Osteoblast (primary cell): Measurements from ENCODE around the gene CXXC1. TPM values are rescaled to one million over a fixed set of nuclear protein-coding genes. Genes with fewer than 3 reads are reported as not detected.

Source experiments
- DNase-seq: peaks from one replicate; pipeline ENCODE4 v3.0.0; 2011; ENCODE audit warnings: low spot score, mixed read lengths; ENCODE audit not compliant: insufficient read length; ENCODE audit errors: missing footprints
- H2AFZ ChIP-seq: 2 replicates; pipeline ENCODE4 v1.6.0; 2011; ENCODE audit warnings: mild to moderate bottlenecking, low read length
- H3K27ac ChIP-seq: 2 replicates; pipeline ENCODE4 v1.5.1; 2011; ENCODE audit warnings: mild to moderate bottlenecking, low read depth, low read length, moderate library complexity
- H3K27me3 ChIP-seq: 2 replicates; pipeline ENCODE4 v1.6.0; 2012; ENCODE audit warnings: mild to moderate bottlenecking, control low read depth, inconsistent platforms, low read length, moderate library complexity; ENCODE audit not compliant: insufficient read depth
- H3K36me3 ChIP-seq: 2 replicates; pipeline ENCODE4 v1.5.1; 2011; ENCODE audit warnings: mild to moderate bottlenecking, low read length, control low read depth, moderate library complexity; ENCODE audit not compliant: insufficient read depth
- H3K4me1 ChIP-seq: 2 replicates; pipeline ENCODE4 v1.5.1; 2011; ENCODE audit warnings: mild to moderate bottlenecking, low read length, control low read depth, moderate library complexity; ENCODE audit not compliant: insufficient read depth
- H3K4me2 ChIP-seq: 2 replicates; pipeline ENCODE4 v1.6.0; 2011; ENCODE audit warnings: mild to moderate bottlenecking, low read length; ENCODE audit not compliant: insufficient read depth
- H3K4me3 ChIP-seq: fragments of 200-600 bp; sonication (generic); 3 replicates; pipeline ENCODE4 v1.5.1; 2012; ENCODE audit warnings: mild to moderate bottlenecking, low read length, inconsistent platforms; ENCODE audit not compliant: insufficient read depth
- H3K79me2 ChIP-seq: 2 replicates; pipeline ENCODE4 v1.6.0; 2012; ENCODE audit warnings: mild to moderate bottlenecking, low read length, control low read depth, inconsistent platforms; ENCODE audit not compliant: insufficient read depth
- H3K9me3 ChIP-seq: 2 replicates; pipeline ENCODE4 v1.5.1; 2011; ENCODE audit warnings: low read depth, low read length, control low read depth
- H4K20me1 ChIP-seq: 2 replicates; pipeline ENCODE4 v1.6.0; 2012; ENCODE audit warnings: mild to moderate bottlenecking, low read length, control low read depth; ENCODE audit not compliant: insufficient read depth
- CTCF ChIP-seq: IDR thresholded peaks from 2 replicates; pipeline ENCODE4 v1.5.1; 2011; ENCODE audit warnings: mild to moderate bottlenecking, low read depth, low read length, moderate library complexity; ENCODE audit errors: extremely low read depth
- total RNA-seq: library from RNA; depleted of rRNA; stranded (reverse); fragments of >200 nt; gene quantifications from 2 replicates; pipeline ENCODE4 v1.2.3, GENCODE V29; 2012

CXXC1 gene
- total RNA-seq, 1 donor: 33.3 TPM

DNA sequence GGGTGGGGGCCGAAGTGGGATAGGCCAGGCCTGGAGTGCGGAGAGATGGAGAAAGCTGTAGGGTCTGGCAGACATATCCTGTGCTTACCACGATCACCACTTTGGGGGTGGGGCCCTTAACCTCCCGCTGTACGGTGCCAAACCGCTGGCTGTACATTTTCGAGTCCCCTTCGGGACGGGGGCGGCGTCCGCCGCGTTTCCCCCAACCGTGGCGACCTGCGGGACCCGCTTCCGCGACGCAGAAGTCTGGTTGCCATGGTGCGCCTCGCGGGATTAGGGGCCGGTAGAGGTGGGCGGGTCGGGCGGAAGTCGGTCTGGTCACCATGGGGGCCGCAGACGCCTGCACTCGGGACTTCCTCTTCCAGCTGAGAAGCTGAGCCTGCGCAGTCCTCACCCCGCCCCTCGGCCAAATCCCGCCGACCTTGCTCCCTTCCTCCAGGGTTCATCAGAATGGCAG is 21.2 kb downstream of the CXXC1 start, which contains the start of gene CFAP53:
CFAP53 (minus strand) TSS at position 248 of the 457 bp plus-strand sequence; CDS start at position 157, 91 bp downstream.
- Histone ChIP-seq H2AFZ (peak within 1 kb of the TSS; percentile 99), H4K20me1 (no peaks in the 10 kb centered on the region), H3K36me3 (peaks cover 18% of the 10 kb centered on the region), H3K4me3 (peak within 1 kb of the TSS; percentile 84), H3K4me2 (peak within 1 kb of the TSS; percentile 90), H3K79me2 (no peaks in the 10 kb centered on the region), H3K27ac (peak within 1 kb of the TSS; percentile 50), H3K27me3 (no peaks in the 10 kb centered on the region), H3K4me1 (peaks cover 13% of the 10 kb centered on the region), H3K9me3 (no peaks in the 10 kb centered on the region)
- peak; percentile 98 for DNase-seq
- TF ChIP-seq CTCF: no peak

DNA sequence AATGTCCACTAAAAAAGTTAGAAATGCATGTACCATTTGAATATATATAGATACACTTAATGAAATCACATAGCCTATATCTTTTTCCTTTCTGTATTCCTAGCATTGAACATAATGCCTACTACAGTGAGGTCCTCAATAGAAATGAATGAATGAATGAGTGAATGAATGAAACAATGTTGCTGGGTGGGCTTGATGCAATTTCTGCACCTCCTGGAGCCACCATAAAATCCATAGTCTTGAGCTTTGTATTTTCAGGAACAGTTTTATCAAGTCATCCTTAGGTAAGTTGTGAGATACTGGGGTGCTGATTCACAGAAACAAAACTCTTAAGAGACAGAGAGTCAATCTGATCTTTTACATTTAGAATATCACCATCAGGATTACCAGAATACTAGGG is 24.5 kb downstream of the CXXC1 start:
- Histone ChIP-seq H3K36me3 (no peaks in the 10 kb centered on the region), H3K4me1 (peaks cover 13% of the 10 kb centered on the region), H3K9me3 (no peaks in the 10 kb centered on the region), H3K27me3 (no peaks in the 10 kb centered on the region), H3K27ac (no peak overlapping the region), H4K20me1 (no peaks in the 10 kb centered on the region), H3K4me2 (no peak overlapping the region), H2AFZ (no peak overlapping the region), H3K79me2 (no peaks in the 10 kb centered on the region), H3K4me3 (no peak overlapping the region)
- no peak for DNase-seq
- no peak for TF ChIP-seq CTCF

DNA sequence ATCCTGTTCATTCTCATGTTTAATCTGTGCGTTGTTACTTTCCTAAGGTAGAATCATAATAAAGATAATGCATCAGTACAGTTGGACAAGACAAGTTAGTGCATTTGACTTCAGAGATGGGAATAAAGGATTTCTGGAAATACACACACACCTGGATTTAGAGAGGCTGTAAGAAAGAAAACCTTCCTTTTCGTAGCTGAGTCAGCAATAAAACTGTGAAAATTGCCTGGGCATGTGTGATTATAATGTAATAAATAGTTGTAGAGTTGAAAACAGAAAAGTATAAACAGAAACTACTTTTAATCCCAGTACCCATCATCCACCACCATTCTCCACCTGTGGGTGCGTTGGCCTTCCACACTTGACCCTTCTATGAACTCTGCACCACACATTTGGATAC is 36.6 kb downstream of the CXXC1 start:
- no peak for TF ChIP-seq CTCF
- DNase-seq: no peak
- no peak overlapping the region for H3K4me2 ChIP-seq
- no peaks in the 10 kb centered on the region for H4K20me1 ChIP-seq
- H3K27ac ChIP-seq: no peak overlapping the region
- H3K27me3 ChIP-seq: no peaks in the 10 kb centered on the region
- no peak overlapping the region for H3K4me3 ChIP-seq
- H2AFZ ChIP-seq: no peak overlapping the region
- H3K36me3 ChIP-seq: no peaks in the 10 kb centered on the region
- no peaks in the 10 kb centered on the region for H3K4me1 ChIP-seq
- no peaks in the 10 kb centered on the region for H3K79me2 ChIP-seq
- H3K9me3 ChIP-seq: no peaks in the 10 kb centered on the region

DNA sequence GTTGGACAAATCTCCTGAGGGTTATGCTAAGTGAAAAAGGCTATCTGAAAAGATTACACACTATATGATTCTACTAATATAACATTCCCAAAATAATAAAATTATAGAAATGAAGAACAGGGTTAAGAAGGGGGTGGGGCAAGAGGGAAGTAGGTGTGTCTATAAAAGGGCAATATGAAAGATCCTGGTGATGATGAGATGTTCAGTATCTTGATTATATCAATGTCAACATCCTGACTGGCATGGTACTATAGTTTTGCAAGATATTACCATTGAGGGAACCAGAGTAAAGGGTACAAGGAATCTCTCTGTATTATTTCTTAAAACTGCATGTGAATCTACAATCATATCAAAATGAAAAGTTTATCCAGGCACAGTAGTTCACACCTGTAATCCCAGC is 37.9 kb downstream of the CXXC1 start:
- no peaks in the 10 kb centered on the region for H4K20me1 ChIP-seq
- H2AFZ ChIP-seq: no peak overlapping the region
- no peaks in the 10 kb centered on the region for H3K36me3 ChIP-seq
- no peaks in the 10 kb centered on the region for H3K27me3 ChIP-seq
- H3K79me2 ChIP-seq: no peaks in the 10 kb centered on the region
- H3K9me3 ChIP-seq: no peaks in the 10 kb centered on the region
- no peaks in the 10 kb centered on the region for H3K4me1 ChIP-seq
- no peak for TF ChIP-seq CTCF
- no peak overlapping the region for H3K4me2 ChIP-seq
- no peak for DNase-seq
- no peak overlapping the region for H3K27ac ChIP-seq
- no peak overlapping the region for H3K4me3 ChIP-seq
